ENCODE results near the gene KRT16.
A peak's percentile ranks its signal among the peaks of the same experiment; 100 is the strongest.
"Not testable (repeated sequence)": the region's sequence is repeated elsewhere in the genome, so short reads cannot be mapped to it uniquely, and the experiment has no call there.

Gene KRT16

DNA sequence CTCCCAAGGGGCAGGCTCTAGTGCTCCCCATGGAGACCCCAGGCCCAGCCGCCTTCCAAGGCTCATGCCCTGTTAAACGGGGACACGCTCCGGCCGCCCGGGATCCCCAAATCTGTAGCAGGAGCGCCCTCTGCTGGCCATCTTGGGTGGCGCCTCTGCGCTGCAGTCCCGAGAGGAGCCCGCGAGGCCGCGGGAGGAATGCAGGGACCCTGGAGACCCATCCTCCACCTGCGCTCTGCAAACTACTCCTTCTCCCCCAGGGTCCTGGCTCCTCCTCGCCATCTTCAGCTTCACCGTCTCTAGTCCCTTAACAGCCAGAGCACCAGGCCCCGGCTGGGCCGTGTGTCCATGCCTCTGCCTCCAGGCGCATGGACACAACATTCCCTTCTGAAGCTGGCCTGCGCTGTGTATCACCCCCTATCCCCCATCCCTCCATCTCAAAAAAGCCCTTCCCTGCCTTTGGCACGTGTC is 35.4 kb upstream of the KRT16 start:
- peak; percentile 77 to 92 for DNase-seq (ENCODE audit: low read depth in 2 of 2)

DNA sequence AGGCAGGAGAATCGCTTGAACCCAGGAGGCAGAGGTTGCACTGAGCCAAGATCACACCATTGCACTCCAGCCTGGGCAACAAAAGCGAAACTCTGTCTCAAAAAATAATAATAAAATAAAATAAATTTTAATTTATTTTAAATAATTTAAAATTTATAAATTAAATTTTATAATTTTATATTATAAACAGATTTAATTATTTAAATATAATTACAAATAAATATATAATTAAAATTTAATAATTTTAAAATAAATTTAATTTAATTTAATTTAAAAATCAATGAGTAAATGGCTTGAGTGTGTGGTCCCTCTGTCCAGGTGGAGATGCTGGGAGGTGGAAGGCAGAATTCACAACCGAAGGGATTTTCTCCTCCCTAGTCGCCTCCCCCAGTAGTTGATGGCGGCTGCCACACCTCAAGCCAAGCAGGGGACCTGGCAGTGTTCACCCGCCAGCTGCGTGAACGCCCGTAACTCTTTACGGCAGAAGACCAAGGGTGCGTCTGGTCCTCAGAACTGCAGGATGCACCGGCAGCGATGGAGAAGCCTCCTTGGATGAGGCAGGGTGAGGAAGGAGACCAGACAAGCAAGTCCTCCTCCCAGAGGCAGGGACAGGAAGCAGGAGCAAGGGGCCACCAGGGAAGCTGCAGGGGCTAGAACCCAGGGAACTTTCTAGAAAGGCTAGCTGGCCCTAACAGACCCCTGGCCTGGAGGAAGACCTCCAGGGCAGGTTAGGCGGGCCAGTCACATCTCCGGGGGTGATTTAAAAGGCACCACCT is 34.7 kb upstream of the KRT16 start:
- DNase-seq (ENCODE audit: low read depth in 2 of 2): no peak

DNA sequence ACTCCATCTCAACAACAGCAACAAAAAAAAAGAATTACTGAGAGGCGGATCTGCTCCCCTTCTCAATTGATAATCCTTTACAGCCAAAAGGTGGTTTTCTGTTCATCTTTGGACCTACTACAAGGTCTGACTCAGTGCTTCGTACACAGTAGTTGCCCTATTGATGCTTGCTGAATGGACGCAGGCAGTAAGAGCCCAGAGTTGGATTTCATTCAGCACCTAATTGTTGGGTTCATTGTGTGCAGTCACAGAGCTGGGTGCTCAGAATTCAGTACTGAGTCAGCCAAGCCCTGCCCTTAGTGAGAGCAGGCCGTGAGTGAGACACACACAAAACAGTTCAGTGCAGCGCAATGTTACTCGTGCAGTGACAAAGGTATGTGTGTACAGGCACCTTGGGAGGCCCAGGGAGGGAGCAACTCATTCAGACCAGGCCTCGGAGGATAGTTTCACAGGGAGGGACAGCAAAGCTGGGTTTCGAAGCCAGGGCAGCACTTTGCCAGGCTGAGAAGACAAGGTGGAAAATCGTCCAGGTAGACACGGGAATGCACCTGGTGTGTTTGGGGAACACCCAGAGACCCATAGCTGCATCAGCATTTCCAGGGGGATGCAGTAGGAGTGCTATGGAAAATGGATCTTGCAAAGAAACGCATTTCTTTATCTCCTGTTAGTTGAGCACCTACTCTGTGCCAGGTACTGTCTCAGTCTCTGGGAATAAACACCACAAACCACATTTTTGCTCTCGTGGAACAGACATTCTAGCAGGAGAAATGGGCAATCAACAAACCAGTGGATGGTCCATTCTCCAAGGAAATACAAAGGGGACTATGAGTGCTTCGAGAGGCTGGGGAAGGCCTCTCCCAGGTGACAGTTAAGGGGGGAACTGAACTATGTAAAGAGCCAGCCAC is 29.9 kb upstream of the KRT16 start:
- DNase-seq (ENCODE audit: low read depth in 2 of 2): no peak

DNA sequence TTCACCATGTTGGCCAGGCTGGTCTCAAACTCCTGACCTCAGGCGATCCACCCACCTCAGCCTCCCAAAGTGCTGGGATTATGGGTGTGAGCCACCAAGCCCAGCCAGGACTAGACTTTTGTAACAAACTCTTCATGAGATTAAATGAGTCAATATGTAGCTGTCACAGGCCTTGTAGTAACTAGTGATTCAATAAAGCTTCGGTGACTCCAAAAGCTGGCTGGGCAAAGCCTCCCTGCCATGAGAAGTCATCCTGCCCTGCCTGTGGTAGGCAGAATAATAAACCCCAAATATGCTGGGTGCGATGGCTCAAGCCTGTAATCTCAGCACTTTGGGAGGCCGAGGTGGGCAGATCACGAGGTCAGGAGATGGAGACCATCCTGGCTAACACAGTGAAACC is 28.0 kb upstream of the KRT16 start:
- not testable (repeated sequence) for DNase-seq (ENCODE audit: low read depth in 2 of 2)

DNA sequence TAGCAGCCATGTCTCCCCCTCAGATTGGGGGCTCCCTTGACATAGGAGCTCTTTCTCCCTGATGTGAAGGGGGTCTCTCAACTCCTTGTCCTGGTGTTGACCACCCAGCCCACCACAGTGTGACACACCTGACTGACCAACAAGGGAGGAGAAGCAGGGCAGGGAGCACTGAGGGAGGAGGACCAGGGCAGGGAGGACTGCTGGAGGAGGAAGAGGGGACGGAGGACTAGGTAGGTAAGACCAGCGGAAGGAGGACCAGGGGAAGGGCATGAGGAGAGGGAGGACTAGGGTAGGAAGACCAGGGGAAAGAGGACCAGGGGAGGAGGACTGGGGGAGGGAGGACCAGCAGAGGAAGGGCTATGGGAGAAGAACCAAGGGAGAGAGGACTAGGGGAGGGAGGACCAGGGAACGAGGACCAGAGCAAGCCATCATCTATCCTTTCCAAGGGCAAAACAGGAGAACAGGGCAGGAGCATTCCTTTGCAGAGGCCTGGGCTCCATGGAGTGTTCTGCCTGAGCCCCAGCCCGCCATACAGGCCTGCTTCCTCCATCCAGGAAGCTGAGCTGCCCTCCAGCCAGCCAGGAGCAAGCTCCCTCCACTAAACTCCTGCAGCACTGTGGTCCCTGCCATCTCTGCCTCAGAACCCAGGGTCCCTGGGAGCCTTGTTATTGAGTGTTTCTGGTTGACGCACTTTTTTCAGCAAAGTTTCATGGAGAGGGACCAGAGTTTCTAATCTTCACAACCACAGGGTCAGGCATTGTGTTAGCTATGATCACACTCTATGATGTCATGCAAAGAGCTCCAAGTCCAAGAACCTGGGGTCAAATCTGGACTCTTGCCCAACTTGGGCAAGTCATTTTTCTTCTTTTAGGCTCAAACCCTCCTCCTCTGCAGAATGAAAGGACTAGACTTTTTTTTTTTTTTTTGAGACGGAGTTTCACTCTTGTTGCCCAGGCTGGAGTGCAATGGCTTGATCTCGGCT is 27.2 kb upstream of the KRT16 start:
- DNase-seq (ENCODE audit: low read depth in 2 of 2): no peak

DNA sequence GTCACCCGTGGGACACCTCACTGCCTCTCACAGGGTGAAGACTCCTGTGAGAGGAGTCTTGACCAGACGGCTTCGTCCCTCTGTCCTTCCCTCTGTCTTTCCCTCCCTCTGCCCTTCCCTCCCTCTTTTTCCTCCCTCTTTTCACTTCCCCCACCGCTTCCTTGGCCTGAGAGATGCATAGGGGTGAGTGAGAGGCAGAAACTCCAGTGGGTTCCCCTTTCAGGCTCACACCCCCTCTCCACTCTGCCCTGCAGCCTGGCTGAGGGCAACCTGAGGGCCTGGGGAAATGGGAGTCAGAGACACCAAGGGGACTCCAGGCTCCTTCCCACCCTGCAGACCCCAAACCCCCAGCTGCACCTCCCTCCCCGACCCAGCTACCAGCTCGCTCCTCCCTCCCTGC is 26.4 kb upstream of the KRT16 start:
- DNase-seq (ENCODE audit: low read depth in 2 of 2): no peak

DNA sequence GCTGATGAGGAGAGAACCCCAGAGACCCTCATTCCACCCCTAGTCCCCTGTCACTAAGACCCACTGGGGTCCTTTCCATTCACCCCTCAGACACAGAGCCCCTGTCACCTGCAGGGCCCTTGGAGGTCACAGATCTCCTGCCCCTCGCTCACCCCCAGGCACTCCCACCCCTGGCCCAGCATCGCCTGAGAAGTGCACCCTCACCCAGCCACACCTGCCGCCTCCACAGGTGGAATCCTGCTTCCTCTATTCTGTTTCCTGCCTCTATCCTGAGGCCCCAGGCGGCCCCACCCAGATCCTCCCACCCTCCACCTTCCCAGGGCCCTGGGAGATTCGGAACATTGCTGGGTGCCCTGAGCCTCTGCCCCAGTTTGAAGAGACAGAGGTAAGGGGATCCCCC is 25.6 kb upstream of the KRT16 start:
- DNase-seq (ENCODE audit: low read depth in 2 of 2): no peak

DNA sequence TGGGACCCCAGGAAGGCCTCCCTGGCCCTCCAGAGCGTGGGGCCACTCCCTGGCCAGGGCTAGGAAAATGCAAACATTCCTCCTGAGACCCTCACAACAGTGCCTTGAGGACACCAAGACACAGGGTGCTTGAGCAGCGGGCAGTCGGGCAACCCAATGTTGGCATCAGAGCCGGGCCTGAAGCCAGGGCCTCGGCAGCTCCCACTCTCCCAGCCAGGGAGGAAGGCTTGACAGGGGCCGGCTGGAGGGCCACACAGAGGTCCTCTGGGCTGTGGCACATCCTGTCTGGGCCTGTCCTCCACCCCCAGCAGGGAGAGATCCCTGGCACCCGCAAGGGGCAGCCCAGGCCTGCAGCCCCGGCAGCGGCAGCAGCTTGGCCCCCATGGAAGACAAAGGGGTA is 24.1 kb upstream of the KRT16 start:
- DNase-seq (ENCODE audit: low read depth in 2 of 2): no peak

DNA sequence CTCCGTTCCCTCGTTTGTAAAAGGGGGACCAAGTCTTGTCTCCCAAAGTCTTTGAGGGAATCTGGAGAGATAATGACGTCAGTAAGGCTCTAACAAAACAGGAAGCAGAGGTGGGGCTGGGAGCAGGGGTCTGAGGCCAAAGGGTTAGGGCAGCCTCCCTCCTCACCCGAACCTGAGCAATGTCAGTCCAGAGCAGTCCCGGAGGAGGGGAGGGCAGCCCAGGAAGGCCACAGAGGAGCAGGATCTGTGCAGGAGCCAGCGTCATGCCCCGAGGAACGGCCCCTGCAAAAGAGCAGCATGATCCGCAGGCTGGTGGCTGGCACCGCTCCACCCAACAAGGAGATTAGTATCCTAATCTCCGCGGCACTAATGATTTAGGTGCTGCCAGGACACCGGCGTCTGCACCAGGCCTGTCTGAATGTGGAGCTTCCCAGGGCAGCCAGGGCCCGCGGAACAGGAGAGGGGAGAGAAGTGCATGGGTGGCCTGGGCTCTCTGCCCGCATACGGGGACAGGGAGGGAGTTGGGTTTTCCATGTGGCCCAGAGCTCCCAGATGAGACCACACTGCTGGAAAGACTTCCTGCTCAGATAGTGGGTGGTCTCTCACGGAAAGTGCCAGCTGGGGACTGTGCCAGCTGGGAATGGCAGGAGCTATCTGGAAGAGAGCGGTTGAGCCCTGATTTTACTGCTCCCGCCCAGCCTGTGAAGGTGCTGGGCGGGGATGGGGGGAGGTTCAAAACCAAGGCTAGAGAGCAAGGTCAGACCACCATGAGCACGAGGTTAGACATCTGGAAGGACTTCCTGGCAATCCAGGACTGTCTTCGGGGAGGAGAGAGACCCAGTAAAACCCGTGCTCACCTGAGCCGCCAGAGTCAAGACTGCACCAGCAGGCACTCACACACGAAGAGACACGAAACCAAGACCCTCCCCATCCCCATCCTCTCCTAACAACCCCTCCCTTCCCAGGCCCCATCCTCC is 22.8 kb upstream of the KRT16 start:
- DNase-seq (ENCODE audit: low read depth in 2 of 2): no peak

DNA sequence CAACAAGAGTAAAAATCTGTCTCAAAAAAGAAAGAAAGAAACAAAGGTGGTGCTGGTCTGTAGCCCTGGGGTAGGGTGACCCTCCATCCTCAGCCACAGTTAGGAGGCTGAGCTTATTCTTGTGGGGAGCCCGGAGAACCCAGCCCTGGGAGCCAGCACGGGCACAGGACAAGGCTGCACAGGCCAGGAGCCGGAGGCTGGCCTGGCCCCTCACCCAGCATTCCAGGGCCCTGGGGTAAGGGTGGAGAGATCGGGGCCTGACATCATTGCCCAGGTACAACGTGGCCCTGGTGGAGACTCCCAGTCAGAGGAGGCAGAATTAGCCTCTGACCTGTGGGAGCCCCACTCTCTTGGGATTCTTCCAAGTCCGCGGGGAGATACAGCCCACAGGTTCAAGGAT is 22.1 kb upstream of the KRT16 start:
- no peak for DNase-seq (ENCODE audit: low read depth in 2 of 2)

DNA sequence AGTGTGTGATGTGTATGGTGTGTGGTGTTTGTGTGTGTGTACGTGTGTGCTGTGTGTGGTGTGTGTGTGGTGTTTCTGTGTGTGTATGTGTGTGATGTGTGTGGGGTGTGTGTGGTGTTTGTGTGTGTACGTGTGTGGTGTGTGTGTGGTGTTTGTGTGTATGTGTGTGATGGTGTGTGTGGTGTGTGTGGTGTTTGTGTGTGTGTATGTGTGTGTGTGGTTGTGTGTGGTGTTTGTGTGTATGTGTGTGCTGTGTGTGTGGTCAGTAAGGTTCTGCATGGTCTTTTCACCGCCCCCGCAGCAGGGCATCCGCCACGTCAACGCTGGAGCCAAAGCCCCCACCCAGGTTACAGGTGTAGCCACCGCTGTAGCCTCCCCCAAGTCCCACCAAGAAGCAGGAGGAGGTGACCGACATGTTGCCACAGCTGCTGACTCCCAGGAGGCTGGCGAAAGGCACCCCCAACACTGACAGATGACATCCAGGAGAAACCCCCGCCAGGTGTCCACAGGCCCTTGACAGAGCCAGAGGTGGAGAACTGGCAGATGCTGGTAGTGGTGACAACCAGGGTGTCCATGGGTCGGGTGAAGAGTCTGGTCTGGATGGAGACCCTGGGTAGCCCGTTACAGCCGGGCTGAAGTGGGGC is 21.1 kb upstream of the KRT16 start:
- no peak for DNase-seq (ENCODE audit: low read depth in 2 of 2)

DNA sequence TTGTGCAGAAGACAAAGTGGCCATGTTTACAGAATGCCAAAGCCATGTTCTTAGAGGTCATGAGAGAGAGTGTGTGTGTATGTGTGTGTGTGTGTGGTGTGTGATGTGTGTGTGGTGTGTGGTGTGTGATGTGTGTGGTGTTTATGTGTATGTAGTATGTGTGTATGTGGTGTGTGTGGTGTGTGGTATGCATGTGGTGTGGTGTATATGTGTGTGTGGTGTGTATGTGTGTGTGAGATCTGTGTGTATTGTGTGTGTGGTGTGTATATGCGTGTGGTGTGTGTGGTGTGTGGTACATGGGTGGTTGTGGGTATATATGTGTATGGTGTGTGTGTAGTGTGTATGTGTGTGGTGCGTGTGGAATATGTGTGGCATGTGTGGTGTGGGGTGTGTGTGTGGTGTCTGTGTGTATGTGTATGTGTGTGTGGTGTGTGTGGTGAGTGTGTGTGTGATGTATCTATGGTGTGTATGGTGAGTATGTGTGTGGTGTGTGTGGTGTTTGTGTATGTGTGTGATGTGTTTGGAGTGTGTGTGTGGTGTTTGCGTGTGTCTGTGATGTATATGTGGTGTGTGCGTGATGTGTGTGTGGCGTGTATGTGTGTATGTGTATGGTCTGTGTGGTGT is 20.0 kb upstream of the KRT16 start:
- DNase-seq (ENCODE audit: low read depth in 2 of 2): no peak

DNA sequence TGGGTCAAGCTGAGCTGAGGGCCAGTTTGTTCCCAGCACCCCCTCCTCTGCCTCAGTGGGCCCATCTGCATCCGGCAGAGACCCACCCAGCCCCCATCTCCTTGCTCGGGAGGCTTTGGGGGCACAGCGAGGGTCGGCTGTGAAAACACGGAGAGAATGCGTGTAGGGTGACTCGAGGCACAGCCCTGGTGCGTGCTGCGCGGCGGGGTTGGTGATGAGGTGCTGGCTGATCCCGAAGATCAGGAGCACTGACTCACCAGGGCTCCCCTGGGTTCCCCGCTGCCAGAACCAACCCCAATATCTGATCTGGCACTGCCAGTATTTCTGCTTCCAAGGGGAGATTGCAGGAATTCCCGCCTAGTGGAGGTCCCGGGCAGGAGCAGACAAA is 19.3 kb upstream of the KRT16 start:
- DNase-seq (ENCODE audit: low read depth in 2 of 2): no peak

DNA sequence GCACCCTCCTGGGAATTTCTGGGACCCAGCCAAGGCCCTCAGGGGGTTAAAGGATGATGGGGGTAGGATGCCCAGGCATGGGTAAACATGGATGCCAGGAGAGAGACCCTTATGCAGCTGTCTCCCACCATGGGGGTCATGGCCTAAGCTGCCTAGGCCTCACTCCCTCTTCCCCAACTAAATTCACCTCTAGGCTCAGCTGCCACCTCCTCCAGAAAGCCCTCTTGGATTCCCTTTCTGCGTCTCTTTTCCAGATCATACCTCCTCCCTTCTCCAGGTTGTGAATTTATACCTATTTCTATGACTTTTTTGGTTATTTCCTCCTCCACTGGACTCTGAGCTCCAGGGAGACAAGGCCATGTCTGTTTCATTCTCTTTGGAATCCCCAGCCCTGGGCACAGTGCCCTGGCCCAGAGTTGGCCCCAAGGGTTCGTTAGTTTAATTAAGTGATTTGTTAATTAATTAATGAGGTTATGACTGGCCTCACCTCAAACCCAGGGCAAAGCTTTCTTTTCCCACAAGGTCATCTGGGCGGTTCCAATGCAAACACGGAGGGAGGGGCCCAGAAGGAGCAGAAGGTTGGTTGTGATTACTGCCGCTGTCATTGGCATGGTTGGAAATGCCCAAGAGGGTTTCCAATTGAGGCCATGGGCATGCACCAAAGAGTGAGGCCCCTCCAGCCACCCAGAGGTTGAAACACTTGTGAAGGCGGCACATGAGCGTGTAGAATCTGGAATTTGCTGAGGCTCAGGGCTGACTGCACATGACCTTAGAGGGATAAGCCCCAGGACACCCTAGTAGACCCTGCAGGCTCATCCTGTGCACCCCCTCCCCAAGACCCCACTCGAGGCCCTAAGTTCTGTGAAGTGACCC is 18.7 kb upstream of the KRT16 start:
- no peak for DNase-seq (ENCODE audit: low read depth in 2 of 2)

DNA sequence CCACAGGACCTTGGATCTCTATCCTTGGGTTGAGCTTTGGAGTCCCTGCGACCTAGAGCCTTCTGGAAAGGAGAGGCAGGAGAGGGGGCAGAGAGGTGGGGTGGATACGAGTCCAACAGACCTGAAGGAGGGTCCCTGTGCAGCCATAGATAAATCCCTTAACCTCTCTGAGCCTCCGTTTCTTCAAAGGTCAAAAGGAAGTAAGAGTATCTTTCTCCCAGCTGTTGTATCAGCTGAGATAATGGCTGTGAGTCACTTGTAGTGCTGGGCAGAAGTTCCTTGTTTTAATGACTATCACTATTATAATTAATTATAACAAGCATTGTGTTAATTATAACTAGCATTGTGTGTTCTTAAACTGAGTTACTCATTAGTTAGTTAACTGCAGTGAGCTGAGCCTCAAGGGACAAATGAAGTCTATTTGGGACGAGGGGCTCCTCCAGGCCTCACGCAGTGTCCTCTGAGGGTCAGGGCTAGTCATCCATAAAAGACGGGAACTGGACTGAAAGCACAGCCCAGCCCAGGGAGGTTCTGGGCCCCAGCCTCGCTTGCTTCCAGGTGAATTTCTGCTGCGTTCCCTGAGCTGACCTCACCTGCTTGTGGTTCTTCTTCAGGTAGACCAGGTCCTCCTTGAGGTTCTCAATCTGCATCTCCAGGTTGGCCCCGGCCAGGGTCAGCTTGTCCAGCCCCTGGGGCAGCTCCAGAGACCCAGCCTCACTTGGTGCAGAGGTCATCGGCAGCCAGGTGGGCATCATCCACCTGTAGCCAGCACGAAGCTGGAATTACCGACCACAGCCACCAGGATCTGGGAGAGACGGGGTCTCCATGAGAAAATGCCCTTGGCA is 17.5 kb upstream of the KRT16 start:
- DNase-seq (ENCODE audit: low read depth in 2 of 2): no peak

DNA sequence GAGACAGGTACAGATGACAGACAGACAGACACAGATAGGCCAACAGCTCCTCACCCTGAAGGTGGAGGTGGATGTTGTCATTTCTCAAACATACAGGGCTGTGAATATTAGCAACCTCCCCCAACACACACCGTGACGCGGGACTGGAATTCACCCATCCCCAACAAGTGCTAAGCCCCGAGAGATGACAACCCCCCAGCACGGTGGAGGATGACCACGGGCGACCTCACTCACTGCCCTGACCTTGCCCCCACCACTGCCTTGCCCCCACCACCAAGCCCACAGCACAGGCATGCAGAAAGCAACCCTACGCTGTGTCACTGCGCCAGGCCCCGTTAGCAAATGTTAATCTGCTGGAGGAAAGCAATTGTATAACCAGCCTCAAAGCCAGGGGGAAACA is 16.7 kb upstream of the KRT16 start:
- DNase-seq (ENCODE audit: low read depth in 2 of 2): no peak

DNA sequence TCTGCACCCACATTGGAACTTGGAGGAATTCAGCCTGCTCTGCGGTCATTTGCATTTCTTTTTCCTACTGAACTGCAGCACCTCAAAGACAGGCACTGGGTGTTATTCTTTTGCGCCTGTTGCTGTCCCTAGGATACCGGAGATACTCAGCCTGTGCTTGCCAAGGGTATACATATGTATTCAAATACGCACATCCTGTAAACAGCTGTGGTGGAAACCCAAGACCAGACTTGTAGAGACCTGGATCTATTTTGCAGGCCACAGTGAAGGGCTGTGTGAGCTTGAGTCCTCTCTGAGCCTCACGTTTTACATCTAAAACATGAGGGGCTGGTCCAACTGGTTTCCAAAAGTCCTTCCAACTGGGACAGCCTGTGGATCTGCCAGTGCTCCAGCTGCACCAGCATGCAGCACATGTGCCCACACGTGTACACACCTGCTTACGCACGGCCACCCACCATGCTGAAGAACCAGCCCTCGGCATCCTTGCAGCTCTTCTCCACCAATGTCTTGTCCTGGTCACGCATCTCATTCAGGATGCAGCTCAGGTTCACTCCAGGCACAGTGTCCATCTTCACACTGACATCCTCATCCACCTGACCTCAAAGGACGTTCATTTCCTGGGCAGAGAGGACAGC is 16.2 kb upstream of the KRT16 start:
- not testable (repeated sequence) for DNase-seq (ENCODE audit: low read depth in 2 of 2)
